HG03060 (cell line): Measurements from ENCODE around the gene HSPA1L.

Experiments used
- ATAC-seq: cut with Tn5 transposase; IDR thresholded peaks from one replicate; pipeline ENCODE4 v1.9.1; 2021; ENCODE audit warnings: low read depth, moderate number of reproducible peaks; ENCODE audit not compliant: unreplicated experiment

HSPA1L gene

DNA sequence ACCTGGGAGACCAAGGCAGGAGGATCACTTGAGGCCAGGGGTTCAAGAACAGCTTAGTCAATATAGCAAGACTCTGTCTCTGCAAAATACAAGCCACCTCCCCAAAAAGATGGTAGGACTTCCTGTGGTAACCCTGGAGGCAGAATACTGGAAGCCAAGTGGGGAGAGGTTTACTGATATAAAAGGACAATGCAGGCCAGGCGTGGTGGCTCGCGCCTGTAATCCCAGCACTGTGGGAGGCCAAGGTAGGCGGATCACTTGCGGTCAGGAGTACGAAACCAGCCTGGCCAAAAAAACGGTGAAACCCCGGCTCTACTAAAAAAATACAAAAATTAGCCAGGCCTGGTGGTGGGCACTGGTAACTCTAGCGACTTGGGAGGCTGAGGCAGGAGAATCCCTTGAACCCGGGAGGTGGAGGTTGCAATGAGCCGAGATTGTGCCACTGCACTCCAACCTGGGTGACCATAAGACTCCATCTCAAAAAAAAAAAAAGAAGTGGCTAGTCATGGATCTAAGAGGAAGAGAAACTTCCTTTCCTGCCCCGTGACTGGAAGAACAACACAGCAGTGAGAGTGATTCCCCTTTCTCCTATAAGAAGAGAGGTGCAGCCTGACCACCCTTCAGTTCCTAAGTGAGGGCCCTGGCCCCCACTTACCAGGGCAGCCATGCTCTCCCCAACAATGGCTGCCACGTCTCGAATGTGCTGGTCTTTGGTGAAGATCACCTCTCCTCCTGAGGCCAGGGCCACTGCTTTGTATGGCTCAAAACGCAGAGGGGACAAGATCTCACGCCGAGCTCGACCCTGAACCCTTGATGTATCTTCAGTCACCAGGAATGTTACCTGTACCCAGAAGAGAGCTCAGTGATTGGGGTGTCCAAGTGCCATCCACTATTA, 46.5 kb downstream of the HSPA1L start:
- ATAC-seq = no peak

DNA sequence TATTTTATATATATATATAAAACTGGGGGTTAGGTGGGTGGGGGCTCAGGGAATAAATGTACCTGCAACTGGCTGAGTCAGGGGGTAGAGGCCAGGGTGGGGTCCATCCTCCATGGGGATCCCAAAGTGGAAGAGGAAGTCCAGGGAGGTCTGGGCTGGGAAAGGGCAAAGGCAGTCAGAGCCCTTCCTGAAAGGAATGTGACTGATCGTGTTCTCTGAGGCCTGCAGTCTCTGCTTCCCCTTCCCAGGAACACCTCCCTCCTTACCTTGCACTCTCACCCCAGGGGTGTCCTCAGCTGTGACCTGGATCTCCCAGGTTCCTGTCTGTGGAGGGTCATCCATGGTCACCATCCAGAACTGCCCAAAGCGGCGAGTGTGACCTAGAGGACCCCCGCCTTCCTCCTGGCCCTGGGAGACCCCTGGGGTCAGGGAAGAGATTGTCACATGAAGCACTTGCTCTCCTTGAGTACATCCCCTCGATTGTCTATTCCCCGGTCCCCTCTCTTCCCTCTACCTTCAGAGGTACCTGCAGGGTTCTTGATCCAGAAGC, 47.9 kb downstream of the HSPA1L start:
- no peak for ATAC-seq

DNA sequence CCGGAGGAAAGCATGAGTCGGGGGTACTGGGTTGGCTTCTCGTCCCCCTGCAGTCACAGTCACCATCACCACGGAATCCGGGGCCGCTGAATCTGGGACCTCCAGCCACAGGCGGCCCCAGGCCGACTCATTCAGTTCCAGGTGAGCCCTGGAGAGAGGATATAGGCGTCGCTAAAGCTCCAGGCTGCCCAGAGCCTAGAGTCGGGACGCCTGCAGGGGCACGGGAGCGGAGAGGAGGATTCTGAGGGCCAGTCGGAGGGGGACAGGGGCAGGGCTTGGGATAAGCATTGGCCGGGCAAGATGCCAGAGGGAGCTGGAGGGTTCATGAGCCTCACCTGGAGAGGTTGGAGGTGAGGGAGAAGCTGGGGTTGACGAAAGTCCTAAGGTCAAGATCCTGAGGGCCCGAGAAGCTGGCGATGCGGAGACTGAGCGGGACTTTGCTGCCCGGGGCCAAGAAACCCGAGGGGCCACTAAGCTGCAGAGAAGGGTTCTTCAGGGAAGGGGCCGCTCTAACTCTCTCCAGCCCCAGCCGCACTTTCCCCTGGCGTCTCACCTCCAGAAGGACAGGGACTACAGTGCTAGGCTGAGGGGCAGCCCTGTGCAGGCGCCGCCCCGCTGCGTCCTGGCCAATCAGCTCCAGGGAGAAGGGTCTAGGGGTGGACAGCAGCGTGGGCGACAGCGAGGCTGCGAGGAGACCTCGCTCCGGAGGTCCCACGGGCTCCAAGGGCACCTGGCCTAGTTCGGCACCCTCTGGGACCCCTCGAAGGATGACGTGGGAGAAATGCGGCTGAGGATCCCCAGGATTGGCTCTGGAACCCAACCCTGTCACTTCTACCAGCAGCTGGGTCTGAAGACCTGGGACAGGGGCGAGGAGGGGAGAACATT, 48.9 kb downstream of the HSPA1L start:
- ATAC-seq = no peak

DNA sequence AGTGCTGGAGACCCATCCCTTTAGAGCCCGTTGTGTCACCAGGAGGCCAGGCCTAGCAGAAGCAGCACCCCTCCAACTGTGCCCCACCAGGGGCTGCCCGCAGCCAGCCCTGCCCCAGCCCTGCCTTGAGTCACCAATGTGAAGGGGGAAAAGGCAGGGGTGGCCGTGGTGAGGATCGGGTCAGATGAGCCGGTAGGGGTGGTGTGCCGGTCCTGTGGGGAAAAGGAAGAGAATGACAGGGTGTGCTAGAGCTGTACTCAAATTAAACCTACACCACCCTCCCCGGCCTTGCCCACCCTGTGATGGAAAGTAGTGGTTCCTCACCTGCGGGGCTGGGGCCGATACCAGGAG, 49.5 kb downstream of the HSPA1L start:
- ATAC-seq = no peak

DNA sequence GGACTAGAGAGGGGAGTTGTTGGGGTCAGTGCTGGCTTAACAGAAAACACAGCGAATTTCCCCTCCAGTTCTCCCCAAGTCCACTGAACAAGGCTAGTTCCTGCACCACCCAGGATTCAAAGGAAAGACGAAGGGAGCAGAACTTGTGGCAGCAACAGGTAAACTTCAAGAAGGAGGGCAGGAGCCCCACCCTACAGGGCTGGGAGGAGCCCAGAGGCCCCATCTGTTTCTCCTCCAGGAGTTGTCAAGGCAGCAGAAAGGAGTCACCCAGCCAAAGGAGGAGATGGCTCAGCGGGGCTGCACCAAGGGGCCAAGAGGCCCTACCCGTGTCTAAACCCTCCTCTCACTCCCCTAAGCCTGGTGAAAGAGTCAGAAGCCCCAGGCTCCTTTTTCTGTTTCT, 50.9 kb downstream of the HSPA1L start:
- no peak for ATAC-seq

DNA sequence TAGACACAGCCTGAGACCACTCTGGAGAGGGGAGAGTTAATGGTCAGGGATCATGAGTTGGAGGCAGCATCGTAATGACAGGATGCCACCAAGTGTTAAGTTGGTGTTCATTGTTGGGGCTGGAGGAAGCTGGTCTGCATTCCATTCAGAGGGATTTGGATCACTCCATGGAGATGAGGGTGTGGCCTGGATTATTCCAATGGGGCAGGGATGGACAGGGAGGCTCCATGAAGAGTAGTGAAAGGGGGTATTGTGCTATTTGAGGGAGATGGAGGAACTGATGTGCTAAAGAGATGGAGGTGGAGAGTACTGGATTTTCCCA, 51.5 kb downstream of the HSPA1L start:
- no peak for ATAC-seq

DNA sequence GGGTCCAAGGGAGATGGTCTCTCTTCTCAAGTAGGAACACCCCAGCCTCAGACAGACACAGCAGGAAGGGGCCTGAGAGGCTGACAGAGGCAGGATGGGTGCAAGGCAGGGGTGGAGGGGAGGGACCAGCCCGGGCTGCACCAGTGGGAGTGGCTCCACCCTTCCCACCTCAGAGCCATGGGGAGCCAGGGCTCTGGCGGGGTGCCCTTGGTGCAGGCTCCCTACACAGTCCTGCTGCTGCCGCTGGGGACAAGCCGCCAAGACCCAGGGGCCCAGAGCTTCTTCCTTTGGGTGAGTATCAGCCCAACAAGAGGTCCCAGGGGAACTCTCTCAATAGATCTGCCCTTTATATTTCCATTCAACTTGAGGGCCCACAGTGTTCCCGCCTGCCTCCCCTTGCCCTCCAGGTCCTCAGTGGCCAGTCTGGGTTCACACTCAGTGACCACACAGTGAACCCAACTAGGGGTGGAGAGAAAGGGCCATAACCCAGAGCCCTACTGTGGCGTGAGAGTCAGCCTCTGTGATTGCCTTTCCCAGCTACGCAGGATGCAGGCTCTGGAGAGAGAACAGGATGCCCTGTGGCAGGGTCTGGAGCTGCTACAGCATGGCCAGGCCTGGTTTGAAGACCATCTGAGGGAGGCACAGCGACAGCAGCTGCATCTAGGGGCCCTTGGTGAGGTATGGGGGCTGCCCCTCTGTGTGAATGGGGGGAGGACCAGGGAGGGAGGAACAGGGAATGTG, 52.0 kb downstream of the HSPA1L start:
- no peak for ATAC-seq

DNA sequence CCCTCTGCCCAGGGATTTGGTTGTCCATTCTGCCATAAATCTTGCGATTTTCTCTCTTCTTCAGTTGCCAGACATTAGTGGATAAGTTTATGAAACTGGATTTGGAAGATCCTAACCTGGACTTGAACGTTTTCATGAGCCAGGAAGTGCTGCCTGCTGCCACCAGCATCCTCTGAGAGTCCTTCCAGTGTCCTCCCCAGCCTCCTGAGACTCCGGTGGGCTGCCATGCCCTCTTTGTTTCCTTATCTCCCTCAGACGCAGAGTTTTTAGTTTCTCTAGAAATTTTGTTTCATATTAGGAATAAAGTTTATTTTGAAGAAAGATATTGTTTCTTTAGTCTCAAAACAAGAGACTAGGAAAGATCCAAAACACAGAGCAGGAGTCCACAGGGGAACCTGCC, 52.7 kb downstream of the HSPA1L start, which contains the start of gene SAPCD1:
Gene SAPCD1, plus strand, starts transcription at position 301 of the 400 bp plus-strand sequence. CDS start 399 bp downstream, outside the sequence.
- ATAC-seq = no peak

DNA sequence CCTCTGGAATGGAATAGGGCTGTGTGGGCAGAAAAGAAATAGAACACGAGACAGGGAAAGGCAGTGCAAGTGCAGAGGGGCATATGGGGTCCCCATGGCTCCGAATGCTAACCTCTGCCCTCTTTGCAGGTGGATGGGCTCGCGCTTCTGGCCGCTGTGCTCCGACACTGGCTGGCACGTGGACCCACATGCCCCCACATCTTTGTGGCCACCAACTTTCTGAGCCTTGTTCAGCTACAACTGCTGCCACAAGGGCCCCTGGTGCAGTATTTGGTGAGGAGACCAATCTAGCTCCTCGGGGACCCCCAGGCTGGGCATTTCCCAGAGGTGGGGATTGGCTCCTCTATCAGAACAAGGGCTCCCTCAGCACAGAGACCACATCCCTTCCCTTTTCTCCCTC, 53.7 kb downstream of the HSPA1L start:
- no peak for ATAC-seq

DNA sequence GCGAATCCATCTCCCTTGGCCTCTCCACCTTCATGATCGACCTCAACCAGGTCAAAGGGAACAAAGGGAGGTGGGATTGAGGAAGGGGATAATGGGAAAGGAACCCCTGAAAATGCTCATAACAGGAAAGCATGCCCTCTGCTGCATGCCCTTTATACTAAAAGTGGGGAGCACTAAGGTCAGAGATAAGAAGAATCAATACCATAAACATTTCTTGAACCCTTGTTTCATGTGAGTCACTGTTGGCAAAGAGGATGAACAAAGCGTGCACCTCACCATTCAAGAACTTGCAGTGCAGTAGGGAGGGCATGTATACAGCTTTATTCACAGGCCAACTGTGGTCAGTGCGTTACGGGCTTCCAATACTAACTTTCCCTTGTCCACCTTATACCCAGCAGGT, 54.3 kb downstream of the HSPA1L start:
- ATAC-seq = no peak
